Left kidney (tissue), 2 donors: ENCODE results near the gene CFAP100. TPM values are rescaled to one million over a fixed set of nuclear protein-coding genes. Genes with fewer than 3 reads are reported as not detected.

Source experiments
- DNase-seq: peaks from one replicate; pipeline ENCODE4 v3.0.0-alpha.2; 2013
- polyA plus RNA-seq: library from polyadenylated mRNA; unstranded; fragments of 120-200 nt; gene quantifications from one replicate; pipeline ENCODE4 v1.2.1, GENCODE V29; 2013; ENCODE audit not compliant: insufficient read length

CFAP100 gene
- polyA plus RNA-seq, 1 donor = 1.7 TPM

DNA sequence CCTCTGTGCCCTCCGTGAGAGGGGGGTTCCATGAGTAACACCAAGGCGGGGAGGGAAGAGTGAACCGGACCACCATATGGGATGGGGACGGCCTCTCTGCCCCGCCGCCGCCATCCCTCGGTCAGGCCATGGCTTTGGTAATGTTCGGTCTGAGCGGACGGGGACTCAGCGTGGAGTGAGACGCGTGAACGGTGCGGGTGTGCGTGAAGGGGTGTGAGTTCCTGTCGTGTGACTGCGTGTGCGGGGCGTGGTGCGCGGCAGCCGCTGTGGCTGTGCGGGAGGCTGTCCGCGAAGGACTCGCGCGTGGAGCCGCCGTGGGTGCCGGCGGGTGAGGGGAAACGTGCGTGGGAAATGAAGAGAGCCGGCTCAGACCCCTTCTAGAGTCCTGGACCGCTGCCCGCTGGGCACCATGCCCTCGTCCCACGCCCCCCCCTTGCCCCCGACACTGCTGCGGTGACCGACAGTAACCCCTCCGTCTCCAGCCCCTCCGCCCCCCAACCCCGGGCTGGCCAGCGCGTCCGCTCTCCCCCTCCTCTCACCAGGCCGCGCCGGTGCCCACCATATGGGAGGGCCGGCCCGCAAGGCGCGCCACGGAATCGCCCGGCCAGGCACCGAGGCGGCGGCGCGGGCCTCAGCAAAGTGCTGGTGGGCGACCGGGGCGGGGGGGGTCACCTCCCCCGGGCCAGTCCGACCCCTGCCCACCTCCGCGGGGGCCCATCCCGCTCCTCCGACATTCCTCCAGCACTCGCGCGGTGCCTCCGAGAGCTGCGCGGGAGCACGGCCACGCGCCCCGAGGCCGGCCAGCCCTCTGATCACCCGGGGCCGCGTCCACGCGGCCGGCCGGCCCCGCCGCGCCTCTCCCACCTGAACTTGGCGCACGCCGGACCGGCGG, 38.1 kb upstream of the CFAP100 start:
- no peak for DNase-seq

DNA sequence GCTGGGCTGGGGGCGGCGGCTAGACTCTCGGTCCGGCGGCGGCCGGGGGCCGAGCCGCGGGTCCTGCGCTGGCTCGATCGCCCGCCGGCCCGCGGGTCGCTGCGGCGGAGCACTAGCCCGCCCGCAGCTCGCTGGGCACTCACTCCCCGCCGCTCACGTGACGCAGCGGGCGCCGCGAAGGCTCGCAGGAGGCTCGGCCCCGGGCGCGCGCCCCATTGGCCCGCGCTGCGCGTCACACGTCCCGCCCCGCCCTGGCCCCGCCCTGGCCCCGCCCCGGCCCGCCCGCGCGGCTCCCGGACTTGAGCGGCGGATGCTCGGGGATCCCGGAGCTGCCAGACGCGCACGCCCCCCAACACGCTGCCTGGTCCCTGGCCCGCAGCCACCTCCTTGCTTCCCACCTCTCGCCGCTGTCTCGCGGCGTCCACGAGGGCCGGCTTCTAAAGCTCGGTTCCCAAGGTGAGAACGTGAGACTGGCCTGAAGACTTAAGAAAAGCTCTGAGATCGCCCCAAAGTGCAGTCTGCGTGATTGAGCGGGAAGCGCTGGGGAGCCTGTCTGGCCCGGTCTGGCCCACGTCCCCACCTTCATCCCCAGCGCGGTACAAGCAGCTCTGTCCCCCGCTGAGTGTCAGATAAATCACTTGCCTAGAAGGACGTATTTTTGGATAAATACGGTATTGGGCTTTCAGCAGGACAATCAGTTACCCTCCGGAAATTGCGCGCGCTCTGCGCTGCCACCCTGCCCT, 37.2 kb upstream of the CFAP100 start, which contains the start of gene KLF15:
TSS of gene KLF15 (minus strand) at position 114 of the 743 bp plus-strand sequence. CDS start 4,486 bp downstream, outside the sequence.
- DNase-seq = peak; percentile 82

DNA sequence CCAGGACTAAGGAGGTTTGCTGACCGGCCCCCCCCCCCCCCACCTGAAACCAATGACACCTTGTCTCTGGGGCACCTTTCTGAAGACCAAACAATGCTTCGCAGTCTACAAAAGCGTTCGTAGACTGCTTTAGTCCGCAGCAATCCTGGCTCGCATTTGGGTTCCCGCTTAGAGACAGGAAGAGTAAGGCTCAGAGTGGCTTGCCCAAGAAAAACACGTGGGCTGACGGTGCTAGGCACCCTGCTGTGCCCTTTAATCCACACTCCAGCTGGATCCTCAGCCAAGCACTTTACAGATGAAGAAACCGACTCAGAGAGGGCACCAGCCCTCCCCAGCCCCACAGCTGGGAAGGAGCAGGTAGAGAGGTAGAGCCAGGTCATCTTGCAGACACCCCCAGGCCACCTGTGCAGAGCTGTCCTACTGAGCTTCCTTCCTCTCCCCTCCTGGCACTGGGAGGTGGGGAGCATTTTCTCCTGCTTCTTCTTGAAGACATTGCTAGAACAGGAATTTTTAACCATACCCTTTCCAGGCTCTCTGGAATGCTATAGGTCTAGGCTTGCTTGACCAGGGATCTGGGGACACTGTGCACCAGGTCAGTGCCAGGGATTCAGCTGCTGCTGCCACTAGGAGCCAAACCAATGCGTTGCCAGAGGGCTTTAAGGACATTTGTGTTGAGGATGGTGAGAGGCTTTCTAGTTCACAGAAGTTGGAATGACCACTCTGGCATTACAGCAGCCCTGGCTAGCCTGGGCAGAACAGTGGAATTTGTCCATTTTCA, 36.5 kb upstream of the CFAP100 start:
- DNase-seq = no peak

DNA sequence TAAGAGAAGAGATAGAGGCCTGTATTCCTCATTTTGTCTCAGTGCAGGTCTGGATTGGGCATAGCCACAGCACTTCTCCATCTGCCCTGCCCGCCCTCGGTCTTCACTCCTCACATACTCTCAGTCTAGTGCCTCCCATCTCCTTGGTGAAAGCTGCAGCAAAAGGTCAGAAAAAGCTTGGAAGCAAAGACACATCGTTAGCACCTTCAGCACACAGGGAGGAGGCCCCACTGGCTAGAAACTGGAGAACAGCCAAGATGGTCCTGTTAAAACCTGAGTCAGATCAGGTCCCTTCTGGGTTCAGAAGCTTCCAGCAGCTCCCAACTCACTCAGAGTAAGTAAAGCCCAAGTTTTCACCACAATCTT, 35.9 kb upstream of the CFAP100 start:
- DNase-seq = no peak

DNA sequence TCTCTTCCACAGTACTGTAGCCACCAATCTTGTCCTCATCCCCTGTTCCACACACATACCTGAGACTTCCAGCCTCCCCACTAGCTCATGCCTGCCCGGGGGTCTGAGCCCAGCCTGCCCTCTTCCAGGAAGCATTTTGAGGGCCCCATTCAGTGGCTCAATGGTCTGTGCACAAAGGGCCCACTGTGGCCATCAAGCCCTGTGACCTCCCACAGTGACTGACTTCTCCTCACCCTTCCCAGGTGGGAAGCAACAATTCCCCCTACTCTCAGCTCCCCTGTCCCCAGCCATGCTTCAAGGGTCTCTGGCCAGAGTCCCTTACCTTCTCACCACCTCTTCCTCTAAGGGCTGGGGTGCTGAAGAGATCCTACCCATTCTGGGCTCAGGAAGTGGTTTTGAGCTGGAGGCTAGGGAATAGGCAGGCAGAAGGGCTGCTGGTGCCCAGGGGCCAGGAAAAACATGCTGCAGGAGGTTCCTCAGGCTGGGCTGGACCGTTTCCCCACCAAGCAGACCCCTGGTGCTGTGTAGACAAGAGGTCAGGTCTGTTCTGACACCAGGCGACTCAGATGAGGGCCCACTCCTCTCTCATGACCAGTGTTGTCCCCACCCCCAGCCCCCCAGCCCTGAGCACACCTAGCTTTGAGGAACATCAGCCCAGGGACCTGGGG, 34.5 kb upstream of the CFAP100 start:
- no peak for DNase-seq

DNA sequence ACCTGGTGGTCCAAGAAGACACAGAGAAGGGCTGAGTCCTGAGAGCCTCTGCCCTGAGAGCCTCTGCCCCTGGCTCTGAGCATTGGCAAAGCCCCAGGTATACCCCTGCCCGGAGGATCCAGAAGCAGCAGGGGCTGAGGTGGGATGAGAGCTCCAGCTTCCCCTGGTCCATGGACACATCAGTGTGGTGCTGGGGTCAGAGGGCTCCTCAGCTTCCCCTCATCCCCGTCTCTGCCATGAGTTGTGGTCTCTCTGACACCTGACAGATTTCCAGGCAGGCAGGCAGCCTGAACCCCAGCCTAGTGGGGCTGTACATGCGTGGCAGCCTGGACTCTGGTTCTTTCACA, 34.0 kb upstream of the CFAP100 start:
- no peak for DNase-seq

DNA sequence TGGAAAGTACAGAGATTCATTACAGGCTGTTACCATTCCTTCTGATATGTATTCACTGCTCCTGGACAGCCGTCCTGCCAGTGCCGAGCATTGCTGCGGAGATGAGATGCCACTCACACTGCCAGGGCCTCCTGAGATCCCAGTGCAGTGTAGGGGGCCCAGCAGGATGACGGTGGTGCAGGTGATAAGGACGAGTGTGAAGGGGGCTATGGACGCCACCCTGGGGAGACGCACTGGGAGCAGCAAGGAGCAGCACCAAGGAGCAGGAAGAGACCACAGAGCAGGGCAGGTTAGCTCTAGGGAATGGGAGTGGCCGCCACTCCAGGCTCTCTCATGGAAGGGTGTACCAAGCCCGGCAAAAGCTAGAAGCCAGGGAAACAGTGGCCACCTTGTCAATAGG, 33.5 kb upstream of the CFAP100 start:
- DNase-seq = no peak

DNA sequence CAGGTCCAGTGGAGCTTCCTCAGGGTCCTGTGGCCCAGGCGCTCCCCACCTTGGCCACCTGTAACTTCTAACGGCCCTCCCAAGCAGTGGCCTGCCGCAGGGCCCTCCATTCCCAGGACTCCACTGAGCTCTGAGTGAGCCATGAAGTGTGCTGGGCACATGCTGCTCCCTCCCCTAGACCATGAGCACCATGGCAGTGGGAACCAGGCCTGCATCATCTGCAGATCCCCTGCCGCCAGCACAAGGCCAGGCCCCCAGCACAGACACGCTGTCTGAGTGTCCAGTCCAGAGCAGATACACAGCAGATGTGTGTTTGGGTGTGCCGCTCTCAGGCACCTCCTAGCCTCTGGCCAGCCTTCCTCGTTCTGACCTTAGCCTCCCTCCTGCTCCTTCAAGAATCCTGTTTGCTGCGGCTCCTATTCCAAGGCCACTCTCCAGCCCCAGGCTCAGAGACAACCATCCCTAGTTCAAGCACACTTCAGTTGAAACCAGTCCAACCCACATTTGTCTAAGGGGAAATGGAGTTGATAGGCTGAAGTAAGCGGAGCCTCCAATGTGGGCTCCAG, 30.5 kb upstream of the CFAP100 start:
- DNase-seq = no peak

DNA sequence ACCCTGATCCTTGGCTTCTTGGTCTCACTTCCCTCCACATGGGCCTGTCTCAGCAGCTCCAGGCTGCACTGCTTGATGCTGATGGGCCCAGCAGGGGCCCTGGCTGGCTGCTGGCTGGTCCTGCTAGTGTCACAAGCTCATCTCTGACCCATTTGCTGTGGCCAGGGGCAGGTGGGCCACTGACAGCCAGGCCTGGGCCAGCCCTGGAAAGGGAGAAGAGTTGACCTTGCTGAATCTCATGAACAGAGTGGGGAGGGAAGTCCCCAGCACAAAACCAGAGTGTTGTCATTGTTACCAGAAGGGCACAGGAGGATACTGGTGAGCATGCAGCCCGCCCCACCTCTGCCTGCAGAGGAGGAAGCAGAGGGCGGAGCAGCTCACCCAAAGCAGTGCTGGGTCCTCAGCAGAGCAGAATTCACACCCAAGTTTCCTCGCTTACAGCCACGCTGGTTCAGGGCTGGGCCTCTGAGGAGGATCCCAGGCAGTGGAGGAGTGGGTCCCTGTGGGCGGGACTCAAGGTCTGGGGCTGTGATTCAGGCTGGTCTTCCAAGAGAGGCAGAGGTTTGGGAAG, 29.9 kb upstream of the CFAP100 start:
- DNase-seq = no peak

DNA sequence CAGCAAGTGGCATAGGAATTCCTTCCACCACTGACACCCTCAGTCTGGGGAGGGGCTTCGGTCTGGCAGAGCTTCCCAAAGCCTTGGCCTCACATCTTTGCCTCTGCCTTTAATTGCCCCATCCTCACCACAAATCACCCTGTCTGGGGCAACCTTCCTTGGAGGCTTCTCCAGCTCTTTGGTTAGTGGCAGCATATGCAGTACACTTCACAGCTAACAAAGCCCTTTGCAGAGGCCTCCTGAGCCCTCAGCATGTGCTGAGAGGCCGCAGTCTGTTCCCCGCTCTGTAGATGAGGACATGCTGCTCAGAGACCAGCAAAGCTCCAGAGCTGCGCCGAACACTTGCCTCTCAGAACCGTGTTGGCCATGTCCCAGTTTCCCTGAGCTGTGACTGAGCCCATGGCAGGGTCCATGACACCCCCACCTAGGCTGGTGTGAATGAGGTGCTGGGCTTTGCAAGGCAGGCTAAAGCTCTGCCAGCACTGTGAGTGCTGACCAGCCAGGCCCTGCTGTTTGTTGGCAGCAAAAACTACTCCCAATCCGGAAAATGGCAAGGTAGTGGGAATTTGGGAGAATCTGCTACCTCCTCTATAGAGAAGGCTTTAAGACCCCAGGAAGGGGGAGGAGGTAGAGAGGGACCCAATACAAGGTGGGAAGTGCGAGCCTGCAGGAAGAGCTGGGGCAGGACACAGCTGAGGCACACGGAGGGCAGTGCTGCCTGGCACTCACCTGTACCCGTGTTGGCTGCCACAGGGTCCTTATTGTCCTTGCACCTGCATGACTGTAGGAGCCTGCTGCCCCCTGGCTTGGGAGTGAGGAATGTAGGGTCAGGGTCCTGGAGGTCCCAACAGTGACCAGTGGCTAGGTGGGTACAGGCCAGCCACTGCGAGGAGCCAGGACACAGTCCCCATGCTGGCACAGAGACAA, 29.1 kb upstream of the CFAP100 start:
- no peak for DNase-seq

DNA sequence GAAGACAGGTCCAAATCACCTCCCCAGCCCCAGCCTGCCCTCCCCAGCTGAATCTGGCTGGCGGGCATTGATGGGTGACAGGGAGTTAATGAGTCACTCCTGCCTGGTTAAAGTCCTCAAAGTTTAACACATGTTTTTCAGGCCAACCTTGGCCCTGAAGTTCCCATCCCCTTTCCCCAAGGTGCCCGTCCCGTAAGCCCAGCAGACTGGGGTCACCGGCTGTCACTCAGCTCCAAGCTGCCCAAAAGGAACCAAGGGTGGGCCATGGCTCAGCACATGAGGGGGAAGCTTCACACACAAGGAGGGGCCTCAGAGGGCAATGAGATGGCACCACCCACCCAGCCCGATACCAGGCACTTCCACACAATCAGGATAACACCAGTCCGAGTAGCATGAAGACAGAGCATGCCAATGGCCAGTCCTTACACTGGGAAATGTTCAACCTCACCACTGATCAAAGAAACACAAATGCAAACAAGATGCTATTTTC, 27.3 kb upstream of the CFAP100 start:
- no peak for DNase-seq

DNA sequence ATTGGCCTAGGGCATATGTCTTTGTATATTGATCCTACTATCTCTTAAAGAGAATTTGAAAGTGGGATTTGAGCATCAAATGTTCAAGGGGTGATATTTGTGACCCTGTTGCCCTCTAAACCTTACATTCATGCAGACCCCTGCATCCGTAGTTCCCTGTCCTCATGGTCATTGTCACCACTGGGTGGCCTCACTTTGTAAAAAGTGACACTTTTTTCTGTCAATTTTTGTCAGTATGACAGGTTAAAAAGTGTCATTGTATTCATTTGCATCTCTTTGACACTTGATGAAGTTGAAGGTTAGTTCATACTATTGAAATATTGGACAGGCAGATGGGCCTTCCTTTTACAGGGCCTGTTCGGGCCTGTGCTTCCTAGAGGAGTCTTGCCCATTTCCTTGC, 25.2 kb upstream of the CFAP100 start:
- no peak for DNase-seq

DNA sequence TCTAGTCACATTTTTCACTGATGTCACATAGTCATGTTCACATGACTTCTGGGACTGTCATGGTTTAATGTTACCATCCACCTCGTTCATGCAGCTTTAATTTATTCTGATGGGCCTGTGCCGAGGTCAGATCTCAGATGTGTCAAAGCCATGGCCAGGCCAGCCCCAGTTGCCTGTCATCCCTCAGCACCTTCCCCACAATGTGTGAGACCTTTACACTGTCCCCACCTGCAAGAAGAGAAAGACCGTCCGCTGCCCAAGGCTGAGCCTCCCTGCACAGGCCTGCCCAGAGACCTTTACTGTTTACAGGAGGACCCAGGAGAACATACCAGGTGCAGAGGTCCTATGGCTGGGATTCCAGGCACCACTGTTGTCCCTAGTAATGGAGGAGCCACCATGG, 24.7 kb upstream of the CFAP100 start:
- no peak for DNase-seq

DNA sequence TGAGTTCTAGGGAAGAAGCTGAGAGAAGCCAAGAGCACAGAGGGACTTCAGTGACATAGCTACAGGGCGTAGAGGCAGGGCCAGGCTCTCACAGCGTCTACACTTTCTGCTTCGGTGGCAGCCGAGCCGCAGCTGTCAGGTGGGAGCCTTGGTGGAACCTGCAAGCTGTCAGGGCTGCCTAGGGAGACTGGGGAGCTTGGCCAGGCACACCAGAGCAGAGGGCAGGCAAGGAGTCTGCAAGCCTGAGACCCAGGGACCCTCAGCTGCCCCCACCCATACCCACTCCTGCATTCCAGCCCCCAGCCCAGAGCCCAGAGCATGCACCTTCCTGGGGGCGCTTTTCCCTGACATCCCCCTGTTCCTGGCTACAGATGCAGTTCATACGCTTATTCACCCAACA, 24.1 kb upstream of the CFAP100 start:
- no peak for DNase-seq

DNA sequence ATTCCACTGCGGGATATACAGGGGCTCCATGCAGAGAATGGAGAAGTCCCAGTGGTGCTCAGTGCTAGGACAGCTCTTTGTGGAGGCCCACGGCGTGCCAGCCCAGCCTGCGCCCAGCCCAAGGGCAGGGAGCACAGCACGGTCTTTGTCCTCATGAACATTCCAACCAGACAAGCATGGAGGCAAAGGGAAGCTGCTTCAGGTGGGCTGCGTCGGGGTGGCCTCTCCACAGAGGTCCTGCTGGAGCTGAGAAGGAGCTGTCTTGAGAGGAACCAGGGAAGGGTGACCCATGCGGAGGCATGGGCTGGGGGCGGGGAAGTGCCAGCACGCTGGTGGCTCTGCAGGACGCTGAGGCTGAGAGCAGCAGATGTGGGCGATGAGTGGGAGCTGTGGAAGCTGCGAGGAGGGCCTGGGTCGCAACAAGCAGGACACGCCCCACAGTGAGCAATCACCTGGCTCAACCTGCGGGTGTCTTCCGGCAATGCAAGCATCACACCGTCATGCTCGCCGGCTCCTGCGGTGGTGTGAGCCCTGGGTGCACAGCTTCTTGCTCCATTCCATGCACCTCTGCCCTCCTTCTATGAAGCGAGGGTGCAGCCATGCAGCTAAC, 23.5 kb upstream of the CFAP100 start:
- DNase-seq = no peak

DNA sequence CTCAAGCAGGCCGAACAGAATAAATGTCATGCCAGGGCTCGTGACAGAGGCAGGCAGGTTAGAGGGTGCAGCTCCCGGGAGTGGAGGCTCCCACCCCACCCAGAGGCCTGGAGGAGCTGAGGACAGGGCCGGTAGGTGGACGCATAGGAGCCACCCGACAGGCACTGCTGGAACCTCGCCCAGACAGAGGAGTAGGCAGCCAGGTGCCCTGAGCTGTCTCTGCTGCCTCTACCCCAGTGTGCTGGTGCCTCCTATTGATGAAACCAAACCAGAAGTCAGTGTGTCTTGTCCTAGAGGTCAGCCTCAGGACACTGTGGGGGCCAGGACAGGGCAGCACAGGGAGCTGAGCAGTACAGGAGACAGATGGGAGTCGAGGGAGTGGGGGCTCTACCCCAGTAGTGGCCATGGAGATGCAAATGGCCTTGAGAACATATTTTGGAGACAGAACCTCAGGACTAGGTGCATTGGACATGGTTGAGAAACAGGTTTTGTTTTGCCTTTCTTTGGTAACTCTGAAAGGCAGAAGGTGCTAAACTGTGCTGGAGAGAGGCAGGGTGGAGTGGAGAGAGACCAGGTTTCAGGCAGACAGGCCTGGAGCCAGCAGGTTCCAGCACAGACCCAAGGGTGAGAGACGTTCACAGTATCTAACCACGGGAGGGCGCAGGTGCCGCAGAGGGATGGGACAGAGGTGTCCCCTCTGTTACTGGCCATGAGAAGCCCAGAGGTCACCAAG, 22.1 kb upstream of the CFAP100 start:
- no peak for DNase-seq

DNA sequence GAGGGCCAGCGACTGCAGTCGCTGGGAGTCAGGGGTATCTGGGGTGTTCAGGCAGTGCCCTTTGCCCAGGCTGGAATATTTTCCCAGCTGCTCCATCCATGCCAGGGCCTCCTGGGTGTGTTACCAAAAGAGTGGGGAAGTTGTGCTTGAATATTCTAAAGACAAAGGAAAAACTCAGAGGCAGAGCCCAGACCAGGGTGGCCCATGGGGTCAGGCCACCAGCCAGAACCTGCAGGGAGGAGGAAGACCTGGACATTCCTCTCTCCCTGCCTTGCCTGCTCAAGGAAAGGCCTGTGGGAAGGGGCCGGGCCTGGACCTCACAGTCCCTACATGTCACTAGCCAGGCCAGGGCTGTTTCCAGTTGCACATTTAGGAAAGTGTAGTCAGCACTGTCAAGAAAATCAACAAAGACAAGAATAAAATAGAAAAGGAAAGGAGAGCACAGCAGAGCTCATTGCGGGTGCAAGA, 21.5 kb upstream of the CFAP100 start:
- no peak for DNase-seq

DNA sequence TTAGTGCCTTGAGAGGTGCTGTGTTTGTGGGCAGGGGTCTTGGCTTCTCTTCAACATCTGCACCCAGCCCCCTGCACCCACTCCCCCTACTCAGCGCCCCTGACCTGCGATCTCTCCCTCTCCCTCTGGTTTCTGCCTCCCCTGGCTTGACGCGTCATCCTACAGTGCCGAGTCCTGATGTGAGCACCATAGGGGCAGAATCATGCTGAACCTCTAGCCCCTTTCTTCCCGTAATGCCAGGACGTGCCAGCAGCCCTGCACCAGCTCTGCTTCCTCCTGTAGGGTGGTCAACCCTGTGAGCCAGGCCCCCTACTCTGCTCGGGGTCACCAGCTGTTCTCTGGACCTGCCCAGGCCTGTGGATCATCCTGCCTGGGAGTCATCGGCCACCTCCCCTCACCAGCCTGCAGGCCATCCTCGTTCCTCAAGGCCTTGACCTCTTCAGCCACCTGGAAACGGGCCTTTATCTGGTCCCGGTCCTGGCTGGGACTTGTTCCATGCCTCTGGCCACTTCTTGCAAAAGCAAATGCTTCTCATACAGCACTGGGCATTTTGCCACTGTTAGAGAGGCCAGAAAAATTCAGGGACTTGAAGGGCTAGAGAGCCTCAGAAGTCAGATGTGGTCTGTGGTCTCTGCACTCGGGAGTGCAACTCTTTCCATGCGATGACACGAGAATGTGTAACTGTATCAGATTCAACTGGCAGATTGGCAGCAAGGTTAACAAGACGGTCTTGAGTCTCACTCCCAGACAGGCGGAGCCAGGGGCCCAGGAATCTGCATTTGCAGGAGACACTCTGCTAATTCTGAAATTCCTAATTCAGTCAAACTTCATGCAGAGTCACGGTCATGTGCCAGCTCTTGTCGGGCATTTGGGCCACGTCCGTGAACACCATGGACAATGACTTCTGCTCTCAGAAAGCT, 20.8 kb upstream of the CFAP100 start:
- DNase-seq = no peak
